ENCODE measurements around the gene RAB27B.

The RAB27B gene, protein sequence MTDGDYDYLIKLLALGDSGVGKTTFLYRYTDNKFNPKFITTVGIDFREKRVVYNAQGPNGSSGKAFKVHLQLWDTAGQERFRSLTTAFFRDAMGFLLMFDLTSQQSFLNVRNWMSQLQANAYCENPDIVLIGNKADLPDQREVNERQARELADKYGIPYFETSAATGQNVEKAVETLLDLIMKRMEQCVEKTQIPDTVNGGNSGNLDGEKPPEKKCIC

DNA sequence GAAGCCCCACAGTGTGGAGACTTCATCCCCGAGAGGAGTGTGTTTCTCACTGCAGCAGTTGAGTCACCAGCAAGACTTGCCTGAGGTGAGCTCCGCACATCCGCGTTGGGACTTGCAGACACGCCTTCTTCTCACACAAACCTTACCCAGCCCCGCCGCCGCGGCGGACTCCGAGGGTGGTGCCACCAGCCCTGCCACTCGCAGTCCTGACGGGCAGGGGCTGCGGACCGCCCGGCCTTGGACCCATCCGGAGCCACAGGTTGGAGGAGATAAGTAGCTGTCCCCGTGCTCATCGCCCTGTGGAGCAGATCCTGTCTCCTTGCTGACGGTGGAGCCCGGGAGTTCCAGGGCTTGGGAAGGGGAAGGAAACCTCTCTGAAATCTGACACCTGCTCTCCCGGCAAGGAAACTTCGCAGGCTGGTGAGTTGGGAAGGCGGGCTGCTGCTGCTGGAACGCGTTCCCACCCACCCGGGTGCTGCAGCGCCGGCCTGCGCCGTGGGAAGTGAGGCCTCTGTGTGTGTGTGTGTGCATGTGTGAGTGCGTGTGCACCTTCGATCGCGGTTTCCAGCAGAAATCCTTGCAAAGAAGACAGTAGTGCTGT lies at the start of gene RAB27B:
TSS of gene RAB27B (plus strand) at position 197 of the 601 bp plus-strand sequence. CDS start 49,109 bp downstream, outside the sequence.
- in situ Hi-C loops (cut with HindIII; ENCODE audit: low sequenced_read_pairs), result no loop called here
- peak within 1 kb of the TSS; percentile 50 for H3K4me3 ChIP-seq (ENCODE audit: low read depth, low read length)
- DNase-seq (ENCODE audit: low read depth), result peak; percentile 66
- TF ChIP-seq, protein P1, sequence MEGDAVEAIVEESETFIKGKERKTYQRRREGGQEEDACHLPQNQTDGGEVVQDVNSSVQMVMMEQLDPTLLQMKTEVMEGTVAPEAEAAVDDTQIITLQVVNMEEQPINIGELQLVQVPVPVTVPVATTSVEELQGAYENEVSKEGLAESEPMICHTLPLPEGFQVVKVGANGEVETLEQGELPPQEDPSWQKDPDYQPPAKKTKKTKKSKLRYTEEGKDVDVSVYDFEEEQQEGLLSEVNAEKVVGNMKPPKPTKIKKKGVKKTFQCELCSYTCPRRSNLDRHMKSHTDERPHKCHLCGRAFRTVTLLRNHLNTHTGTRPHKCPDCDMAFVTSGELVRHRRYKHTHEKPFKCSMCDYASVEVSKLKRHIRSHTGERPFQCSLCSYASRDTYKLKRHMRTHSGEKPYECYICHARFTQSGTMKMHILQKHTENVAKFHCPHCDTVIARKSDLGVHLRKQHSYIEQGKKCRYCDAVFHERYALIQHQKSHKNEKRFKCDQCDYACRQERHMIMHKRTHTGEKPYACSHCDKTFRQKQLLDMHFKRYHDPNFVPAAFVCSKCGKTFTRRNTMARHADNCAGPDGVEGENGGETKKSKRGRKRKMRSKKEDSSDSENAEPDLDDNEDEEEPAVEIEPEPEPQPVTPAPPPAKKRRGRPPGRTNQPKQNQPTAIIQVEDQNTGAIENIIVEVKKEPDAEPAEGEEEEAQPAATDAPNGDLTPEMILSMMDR (IDR thresholded peaks at IDR 0.05; ENCODE audit: low read depth, low read length, missing control alignments), result no peak

DNA sequence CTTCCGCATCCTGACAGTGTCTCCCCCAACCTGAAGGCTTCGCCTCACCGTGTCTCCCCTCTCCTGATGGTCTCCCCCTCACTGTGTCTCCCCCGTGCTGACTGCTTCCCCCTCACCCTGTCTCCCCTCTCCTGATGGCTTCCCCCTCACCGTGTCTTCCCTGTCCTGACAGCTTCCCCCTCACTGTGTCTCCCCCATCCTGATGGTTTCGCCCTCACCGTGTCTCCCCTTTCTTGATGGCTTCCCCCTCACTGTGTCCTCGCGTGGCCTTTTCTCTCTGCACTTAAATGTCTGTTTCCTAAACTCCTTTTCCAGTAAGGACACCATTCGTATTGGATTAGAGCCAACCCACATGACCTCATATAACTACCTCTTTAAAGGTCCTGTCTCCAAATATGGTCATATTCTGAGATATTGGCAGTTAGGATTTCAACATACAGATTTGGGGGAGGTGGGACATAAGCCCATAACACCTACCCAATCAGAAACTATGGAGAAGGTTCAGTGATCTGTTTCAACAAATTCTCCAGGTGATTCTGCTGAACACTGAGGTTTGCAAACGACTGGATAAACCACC lies 47.9 kb upstream of the RAB27B start:
- no peak overlapping the region for H3K4me3 ChIP-seq (ENCODE audit: low read depth, low read length)
- no peak for DNase-seq (ENCODE audit: low read depth)
- TF ChIP-seq, protein P1 (IDR thresholded peaks at IDR 0.05; ENCODE audit: low read depth, low read length, missing control alignments), result no peak
- in situ Hi-C loops (cut with HindIII; ENCODE audit: low sequenced_read_pairs), result no loop called here

DNA sequence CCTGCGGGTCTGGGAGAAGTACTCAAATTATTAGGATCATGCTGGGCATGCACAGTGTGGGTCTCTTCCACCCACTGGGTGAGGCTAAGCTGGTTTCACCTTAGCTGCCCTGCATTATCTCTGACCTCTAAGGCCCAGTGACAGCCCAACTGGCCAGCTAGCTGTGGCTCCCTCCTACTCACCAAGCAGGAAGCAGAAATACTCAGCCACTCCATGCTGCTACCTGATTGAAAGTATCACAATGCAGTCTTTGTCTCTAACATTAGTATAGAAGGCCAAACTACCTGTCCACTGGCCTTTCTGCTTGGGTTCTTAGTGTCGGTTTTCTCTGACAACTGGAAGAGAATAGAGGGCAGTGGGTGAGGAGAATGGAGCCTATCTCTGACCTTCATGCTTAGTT lies 47.3 kb upstream of the RAB27B start:
- H3K4me3 ChIP-seq (ENCODE audit: low read depth, low read length), result no peak overlapping the region
- TF ChIP-seq, protein P1 (IDR thresholded peaks at IDR 0.05; ENCODE audit: low read depth, low read length, missing control alignments), result no peak
- in situ Hi-C loops (cut with HindIII; ENCODE audit: low sequenced_read_pairs), result no loop called here
- no peak for DNase-seq (ENCODE audit: low read depth)

DNA sequence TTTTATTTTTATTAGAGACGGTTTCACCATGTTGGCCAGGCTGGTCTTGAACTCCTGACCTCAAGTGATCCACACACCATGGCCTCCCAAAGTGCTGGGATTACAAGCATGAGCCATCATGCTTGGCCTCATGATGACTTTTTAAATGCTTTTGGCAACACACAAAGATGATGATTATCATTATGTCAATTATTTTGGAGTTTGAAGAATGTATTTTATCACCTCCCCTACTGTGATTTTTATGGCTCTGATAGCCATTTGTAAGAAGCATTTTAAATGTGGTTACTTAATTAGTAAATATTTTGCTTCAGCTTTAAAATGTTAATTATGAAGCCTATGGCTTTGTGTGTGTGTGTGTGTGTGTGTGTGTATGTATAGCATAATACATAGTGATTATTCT lies 45.1 kb upstream of the RAB27B start:
- no peak overlapping the region for H3K4me3 ChIP-seq (ENCODE audit: low read depth, low read length)
- no peak for DNase-seq (ENCODE audit: low read depth)
- in situ Hi-C loops (cut with HindIII; ENCODE audit: low sequenced_read_pairs), result no loop called here
- TF ChIP-seq, protein P1 (IDR thresholded peaks at IDR 0.05; ENCODE audit: low read depth, low read length, missing control alignments), result no peak

DNA sequence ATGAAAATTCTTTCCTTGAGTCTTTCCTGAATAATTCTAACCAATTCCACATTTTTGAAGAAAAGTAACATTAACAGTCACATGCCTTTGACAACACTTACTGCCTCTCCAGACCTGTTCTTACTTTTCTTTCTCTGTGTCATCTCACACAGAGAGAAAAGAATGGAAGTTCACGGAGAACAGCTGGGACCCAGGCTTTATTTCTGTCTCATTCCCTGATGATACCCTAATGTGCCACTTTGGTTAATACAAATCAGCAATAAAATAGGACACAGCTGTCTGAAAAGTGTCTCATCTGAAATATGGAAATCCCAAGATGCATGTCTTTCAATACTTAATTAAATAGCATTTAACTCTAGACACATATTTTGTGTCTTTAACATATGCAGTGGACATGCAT lies 42.1 kb upstream of the RAB27B start:
- no peak overlapping the region for H3K4me3 ChIP-seq (ENCODE audit: low read depth, low read length)
- TF ChIP-seq, protein P1 (IDR thresholded peaks at IDR 0.05; ENCODE audit: low read depth, low read length, missing control alignments), result no peak
- no peak for DNase-seq (ENCODE audit: low read depth)
- in situ Hi-C loops (cut with HindIII; ENCODE audit: low sequenced_read_pairs), result no loop called here

DNA sequence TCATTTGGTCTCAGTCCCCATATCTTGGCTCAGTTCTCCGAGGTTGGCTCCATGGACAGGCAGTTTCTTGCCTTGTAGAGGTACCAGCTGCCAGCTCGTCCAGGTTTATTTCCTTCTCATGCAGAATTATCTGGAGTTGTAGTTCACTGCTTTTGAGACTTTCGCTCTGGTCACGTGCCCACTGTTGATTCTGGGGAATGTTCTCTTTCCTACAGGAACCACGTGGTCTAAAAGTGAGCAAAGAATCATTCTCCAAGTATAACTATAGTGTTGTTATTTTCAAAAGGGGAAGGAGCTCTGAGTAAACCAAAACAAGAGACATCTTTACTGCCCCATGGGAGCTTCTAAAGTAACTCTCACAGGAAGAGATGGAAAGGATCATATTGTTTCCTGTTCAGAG lies 41.2 kb upstream of the RAB27B start:
- in situ Hi-C loops (cut with HindIII; ENCODE audit: low sequenced_read_pairs), result no loop called here
- TF ChIP-seq, protein P1 (IDR thresholded peaks at IDR 0.05; ENCODE audit: low read depth, low read length, missing control alignments), result no peak
- H3K4me3 ChIP-seq (ENCODE audit: low read depth, low read length), result no peak overlapping the region
- no peak for DNase-seq (ENCODE audit: low read depth)
